Trophoblast cell (in vitro differentiated cells and primary cell): Measurements from ENCODE around the gene OVCA2.
A peak's percentile ranks its signal among the peaks of the same experiment; 100 is the strongest.

Experiments used
- DNase-seq, 2 donors: peaks; one replicate each; pipeline ENCODE4 v3.0.0-alpha.2; 2016
- H2AFZ ChIP-seq: 2 replicates; pipeline ENCODE4 v1.6.1; 2013; ENCODE audit warnings: low read length, moderate library complexity, mild to moderate bottlenecking; ENCODE audit not compliant: insufficient read depth, poor library complexity
- H2AK5ac ChIP-seq: 2 replicates; pipeline ENCODE4 v1.6.1; 2013; ENCODE audit warnings: mild to moderate bottlenecking, low read length
- H2BK120ac ChIP-seq: 2 replicates; pipeline ENCODE4 v1.6.1; 2013; ENCODE audit warnings: low read length, mild to moderate bottlenecking, moderate library complexity; ENCODE audit not compliant: insufficient read depth, poor library complexity
- H2BK12ac ChIP-seq: 2 replicates; pipeline ENCODE4 v1.6.1; 2013; ENCODE audit warnings: mild to moderate bottlenecking, low read length, moderate library complexity
- H2BK5ac ChIP-seq: 2 replicates; pipeline ENCODE4 v1.6.1; 2013; ENCODE audit warnings: low read length, low read depth, moderate library complexity, mild to moderate bottlenecking; ENCODE audit not compliant: poor library complexity
- H3K14ac ChIP-seq: 2 replicates; pipeline ENCODE4 v1.6.1; 2013; ENCODE audit warnings: mild to moderate bottlenecking, low read length
- H3K18ac ChIP-seq: 2 replicates; pipeline ENCODE4 v1.6.1; 2013; ENCODE audit warnings: mild to moderate bottlenecking, low read length
- H3K23ac ChIP-seq: 2 replicates; pipeline ENCODE4 v1.6.1; 2013; ENCODE audit warnings: low read length
- H3K27ac ChIP-seq: 2 replicates; pipeline ENCODE4 v1.5.1; 2013; ENCODE audit warnings: low read depth, mild to moderate bottlenecking, inconsistent platforms, low read length, moderate library complexity
- H3K27me3 ChIP-seq: 2 replicates; pipeline ENCODE4 v1.6.1; 2013; ENCODE audit warnings: inconsistent platforms, mild to moderate bottlenecking, low read length, moderate library complexity; ENCODE audit not compliant: insufficient read depth
- H3K36me3 ChIP-seq, 2 experiments: 1 replicate in 1 of 2; 2 replicates in 1 of 2; pipeline ENCODE4 v1.6.1; 2013; ENCODE audit warnings: low read length in 2 of 2, mild to moderate bottlenecking in 2 of 2, moderate library complexity in 1 of 2; ENCODE audit not compliant: insufficient read depth in 2 of 2, control insufficient read depth in 1 of 2
- H3K4ac ChIP-seq: 2 replicates; pipeline ENCODE4 v1.6.1; 2013; ENCODE audit warnings: low read depth, mild to moderate bottlenecking, low read length, moderate library complexity
- H3K4me1 ChIP-seq, 2 experiments: 1 replicate in 1 of 2; 2 replicates in 1 of 2; pipeline ENCODE4 v1.6.1; 2013; ENCODE audit warnings: low read length in 2 of 2, mild to moderate bottlenecking in 2 of 2, moderate library complexity in 1 of 2; ENCODE audit not compliant: insufficient read depth in 2 of 2, control insufficient read depth in 1 of 2
- H3K4me2 ChIP-seq: 2 replicates; pipeline ENCODE4 v1.6.1; 2013; ENCODE audit warnings: inconsistent platforms, mild to moderate bottlenecking, low read length, moderate library complexity
- H3K4me3 ChIP-seq: 2 replicates; pipeline ENCODE4 v1.5.1; 2013; ENCODE audit warnings: mild to moderate bottlenecking, low read depth, low read length, inconsistent platforms
- H3K79me1 ChIP-seq: one replicate; pipeline ENCODE4 v1.6.1; 2013; ENCODE audit warnings: low read length
- H3K79me2 ChIP-seq: 2 replicates; pipeline ENCODE4 v1.6.1; 2013; ENCODE audit warnings: low read length, mild to moderate bottlenecking; ENCODE audit not compliant: control insufficient read depth, insufficient read depth, poor library complexity
- H3K9ac ChIP-seq: 2 replicates; pipeline ENCODE4 v1.6.1; 2013; ENCODE audit warnings: mild to moderate bottlenecking, low read length
- H3K9me3 ChIP-seq: 2 replicates; pipeline ENCODE4 v1.6.1; 2013; ENCODE audit warnings: low read depth, mild to moderate bottlenecking, control low read depth, inconsistent platforms, low read length; ENCODE audit not compliant: insufficient read depth
- H4K12ac ChIP-seq: 2 replicates; pipeline ENCODE4 v1.6.1; 2013; ENCODE audit warnings: low read depth, mild to moderate bottlenecking, low read length, moderate library complexity
- H4K8ac ChIP-seq: 2 replicates; pipeline ENCODE4 v1.6.1; 2013; ENCODE audit warnings: low read depth, mild to moderate bottlenecking, low read length, moderate library complexity
- H4K91ac ChIP-seq: one replicate; pipeline ENCODE4 v1.6.1; 2013; ENCODE audit warnings: low read depth, mild to moderate bottlenecking, low read length, moderate library complexity
- WGBS: extraction: QIAGEN DNeasy Blood & Tissue Kit; methylation state at CpG from one replicate; pipeline ENCODE4 v1.1.7; 2013; ENCODE audit warnings: missing lambda C conversion rate; ENCODE audit not compliant: insufficient read length, insufficient coverage; ENCODE audit errors: extremely low coverage; 5-methylcytosine and 5-hydroxymethylcytosine counted together

OVCA2 gene

GRCh38 chr17:2049333-2050299 lies 7.8 kb downstream of the OVCA2 start:
- H3K4me3 ChIP-seq: peak overlapping the region; percentile 80
- H4K91ac ChIP-seq: no peak overlapping the region
- no peak overlapping the region for H3K9ac ChIP-seq
- H3K4me2 ChIP-seq: peak overlapping the region; percentile 99
- peaks cover 30% of the 10 kb centered on the region for H3K27me3 ChIP-seq
- no peak overlapping the region for H4K12ac ChIP-seq
- no peak overlapping the region for H2BK5ac ChIP-seq
- no CpG with 5 or more reads among the region's 104 CpGs for WGBS
- H2AFZ ChIP-seq: no peak overlapping the region
- H3K4ac ChIP-seq: no peak overlapping the region
- H3K4me1 ChIP-seq: peaks cover 9 to 22% of the 10 kb centered on the region in 2 experiments
- H3K9me3 ChIP-seq: no peaks in the 10 kb centered on the region
- peak; percentile 59 to 86 for DNase-seq
- no peak overlapping the region for H4K8ac ChIP-seq
- no peaks in the 10 kb centered on the region for H3K36me3 ChIP-seq
- H3K79me1 ChIP-seq: no peaks in the 10 kb centered on the region
- H3K23ac ChIP-seq: no peak overlapping the region
- H3K79me2 ChIP-seq: no peaks in the 10 kb centered on the region
- H3K18ac ChIP-seq: no peak overlapping the region
- no peak overlapping the region for H3K14ac ChIP-seq
- no peak overlapping the region for H3K27ac ChIP-seq
- no peak overlapping the region for H2BK12ac ChIP-seq
- no peak overlapping the region for H2BK120ac ChIP-seq
- no peak overlapping the region for H2AK5ac ChIP-seq

GRCh38 chr17:2050300-2051060 lies 8.7 kb downstream of the OVCA2 start:
- Histone ChIP-seq H3K27ac (no peak overlapping the region), H2BK120ac (no peak overlapping the region), H3K27me3 (peaks cover 36% of the 10 kb centered on the region), H3K18ac (no peak overlapping the region), H3K36me3 (no peaks in the 10 kb centered on the region), H3K9ac (no peak overlapping the region), H4K8ac (no peak overlapping the region), H3K14ac (no peak overlapping the region), H3K4me3 (peak overlapping the region; percentile 74), H3K4me2 (peak overlapping the region; percentile 63), H3K79me2 (no peaks in the 10 kb centered on the region), H2BK12ac (no peak overlapping the region), H3K9me3 (no peaks in the 10 kb centered on the region), H2AK5ac (no peak overlapping the region), H3K4ac (no peak overlapping the region), H2BK5ac (no peak overlapping the region), H3K4me1 (peaks cover 15 to 27% of the 10 kb centered on the region in 2 experiments), H3K23ac (no peak overlapping the region), H3K79me1 (peaks cover 4% of the 10 kb centered on the region), H4K12ac (no peak overlapping the region), H2AFZ (no peak overlapping the region), H4K91ac (no peak overlapping the region)
- no CpG with 5 or more reads among the region's 88 CpGs for WGBS
- peak; percentile 59 to 77 for DNase-seq

GRCh38 chr17:2051061-2051932 lies 9.5 kb downstream of the OVCA2 start:
- Histone ChIP-seq H4K12ac (no peak overlapping the region), H3K14ac (no peak overlapping the region), H3K4me3 (peak overlapping the region; percentile 28), H3K79me1 (peaks cover 5% of the 10 kb centered on the region), H3K36me3 (no peaks in the 10 kb centered on the region), H4K91ac (no peak overlapping the region), H2AFZ (no peak overlapping the region), H3K9me3 (peaks cover 2% of the 10 kb centered on the region), H3K79me2 (peaks cover under 1% of the 10 kb centered on the region), H3K4ac (no peak overlapping the region), H3K4me2 (peak overlapping the region; percentile 63), H3K9ac (no peak overlapping the region), H3K18ac (no peak overlapping the region), H4K8ac (no peak overlapping the region), H2BK5ac (no peak overlapping the region), H3K4me1 (peaks cover 17 to 34% of the 10 kb centered on the region in 2 experiments), H2AK5ac (no peak overlapping the region), H3K23ac (no peak overlapping the region), H3K27ac (no peak overlapping the region), H2BK12ac (no peak overlapping the region), H3K27me3 (peaks cover 42% of the 10 kb centered on the region), H2BK120ac (no peak overlapping the region)
- no CpG with 5 or more reads among the region's 81 CpGs for WGBS
- peak; percentile 66 to 85 for DNase-seq
